ENCODE measurements around the gene TLX1.

- TF ChIP-seq CTCF (IDR thresholded peaks at IDR 0.05) (no peak), EP300 (IDR thresholded peaks at IDR 0.05) (no peak), POLR2A (IDR thresholded peaks at IDR 0.05) (no peak)
Observed at GRCh38 chr10:101091546-101092290, 39.4 kb upstream of the TLX1 start.
